Measurements from ENCODE around the gene FOXA3.

DNA sequence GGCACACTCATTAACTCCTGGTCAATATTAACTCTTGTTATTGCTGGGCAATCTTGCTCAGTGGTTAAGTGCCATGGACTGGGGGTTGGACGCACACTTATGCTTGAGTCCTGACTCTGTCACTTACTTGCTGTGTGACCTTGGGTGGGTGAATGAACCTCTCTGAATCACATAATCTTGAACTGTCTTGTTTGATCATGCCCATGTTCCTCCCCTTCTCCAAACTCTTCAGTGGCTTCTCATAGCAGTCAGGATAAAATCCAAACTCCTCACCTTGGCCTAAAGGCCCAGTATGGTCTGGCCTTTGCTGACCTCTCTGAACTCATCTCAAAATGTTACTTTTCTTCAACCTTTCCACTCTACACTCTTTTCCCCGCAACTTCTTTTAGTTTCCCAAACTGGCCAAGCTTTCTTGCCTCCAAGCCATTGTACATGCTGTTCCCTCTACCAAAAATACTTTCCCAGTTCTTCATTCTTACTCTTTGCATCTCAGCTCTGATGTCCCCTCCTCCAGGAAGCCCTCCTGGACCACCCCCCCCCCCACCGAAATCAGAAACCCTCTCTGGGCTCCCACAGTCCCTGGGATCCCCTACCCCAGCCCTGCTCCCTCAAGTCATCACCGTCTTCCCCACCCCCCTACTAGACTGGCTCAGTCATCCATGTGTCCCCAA is 35.9 kb downstream of the FOXA3 start:
- TF ChIP-seq, protein P1, sequence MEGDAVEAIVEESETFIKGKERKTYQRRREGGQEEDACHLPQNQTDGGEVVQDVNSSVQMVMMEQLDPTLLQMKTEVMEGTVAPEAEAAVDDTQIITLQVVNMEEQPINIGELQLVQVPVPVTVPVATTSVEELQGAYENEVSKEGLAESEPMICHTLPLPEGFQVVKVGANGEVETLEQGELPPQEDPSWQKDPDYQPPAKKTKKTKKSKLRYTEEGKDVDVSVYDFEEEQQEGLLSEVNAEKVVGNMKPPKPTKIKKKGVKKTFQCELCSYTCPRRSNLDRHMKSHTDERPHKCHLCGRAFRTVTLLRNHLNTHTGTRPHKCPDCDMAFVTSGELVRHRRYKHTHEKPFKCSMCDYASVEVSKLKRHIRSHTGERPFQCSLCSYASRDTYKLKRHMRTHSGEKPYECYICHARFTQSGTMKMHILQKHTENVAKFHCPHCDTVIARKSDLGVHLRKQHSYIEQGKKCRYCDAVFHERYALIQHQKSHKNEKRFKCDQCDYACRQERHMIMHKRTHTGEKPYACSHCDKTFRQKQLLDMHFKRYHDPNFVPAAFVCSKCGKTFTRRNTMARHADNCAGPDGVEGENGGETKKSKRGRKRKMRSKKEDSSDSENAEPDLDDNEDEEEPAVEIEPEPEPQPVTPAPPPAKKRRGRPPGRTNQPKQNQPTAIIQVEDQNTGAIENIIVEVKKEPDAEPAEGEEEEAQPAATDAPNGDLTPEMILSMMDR (IDR thresholded peaks at IDR 0.05): no peak
- TF ChIP-seq POLR2A (IDR thresholded peaks at IDR 0.05): no peak

All from testis (tissue), 2 donors.